HepG2 (cell line): ENCODE measurements around the gene METTL23. TPM values are rescaled to one million over a fixed set of nuclear protein-coding genes. Genes with fewer than 3 reads are reported as not detected.

Source experiments
- AHDC1 ChIP-seq: sonication (generic); formaldehyde crosslinking; IDR thresholded peaks from 2 replicates; pipeline ENCODE4 v1.5.1; 2020; ENCODE audit warnings: mild to moderate bottlenecking, missing genetic modification reagents, borderline replicate concordance
- CBFB ChIP-seq: sonication (generic); formaldehyde crosslinking; IDR thresholded peaks from 2 replicates; pipeline ENCODE4 v1.4.0; 2020; ENCODE audit warnings: missing genetic modification reagents
- ISL2 ChIP-seq: sonication (generic); formaldehyde crosslinking; IDR thresholded peaks from 2 replicates; pipeline ENCODE4 v1.5.0; 2020; ENCODE audit warnings: missing genetic modification reagents
- PITX1 ChIP-seq: sonication (generic); formaldehyde crosslinking; IDR thresholded peaks from 2 replicates; pipeline ENCODE4 v1.5.1; 2020; ENCODE audit warnings: mild to moderate bottlenecking, missing genetic modification reagents
- POLR2G ChIP-seq: fragments of 200-400 bp; formaldehyde crosslinking; IDR thresholded peaks from 2 replicates; pipeline ENCODE4 v1.6.1; 2018; ENCODE audit warnings: mild to moderate bottlenecking, low read depth, low read length, moderate library complexity
- SALL1 ChIP-seq: sonication (generic); formaldehyde crosslinking; IDR thresholded peaks from 2 replicates; pipeline ENCODE4 v1.8.0; 2022; ENCODE audit warnings: mild to moderate bottlenecking, missing genetic modification reagents
- SMAD3 ChIP-seq: sonication (generic); formaldehyde crosslinking; IDR thresholded peaks from 2 replicates; pipeline ENCODE4 v1.4.0; 2020; ENCODE audit warnings: missing genetic modification reagents
- ZIK1 ChIP-seq: sonication (generic); formaldehyde crosslinking; IDR thresholded peaks from 2 replicates; pipeline ENCODE4 v1.5.0; 2020; ENCODE audit warnings: mild to moderate bottlenecking, low read depth, missing genetic modification reagents, borderline replicate concordance
- ZNF580 ChIP-seq: IDR thresholded peaks from 2 replicates; pipeline ENCODE4 v1.6.1; 2016; ENCODE audit warnings: low read depth, borderline replicate concordance
- ZNF883 ChIP-seq: sonication (generic); formaldehyde crosslinking; IDR thresholded peaks from 2 replicates; pipeline ENCODE4 v1.5.1; 2020; ENCODE audit warnings: mild to moderate bottlenecking, missing genetic modification reagents; ENCODE audit errors: not compliant biosample characterization
- polyA plus RNA-seq, 8 experiments: library from polyadenylated mRNA; depleted of rRNA in 3 of 8; stranded (reverse) in 7 of 8; unstranded in 1 of 8; fragments of >200 nt; fragmentation: Illumina TruSeq in 4 of 8; extraction: Trizol in 4 of 8; gene quantifications; 2 replicates each; pipeline versions ENCODE4 v1.2.1 to v1.2.3, GENCODE V29; 2011 to 2016; ENCODE audit warnings: low read depth in 4 of 8, missing spikeins in 1 of 8, mixed read lengths in 1 of 8; ENCODE audit not compliant: insufficient read depth in 1 of 8
- total RNA-seq, 5 experiments: library from RNA; depleted of rRNA; stranded (reverse); fragments of >200 nt; fragmentation: Illumina TruSeq; extraction: Trizol; gene quantifications; 2 replicates each; pipeline ENCODE4 v1.2.3, GENCODE V29; 2016; ENCODE audit warnings: low read depth in 1 of 5
- TF ChIP-seq, protein P1 (sequence below): sonication (generic); formaldehyde crosslinking; IDR thresholded peaks from 2 replicates; pipeline ENCODE4 v1.5.0; 2020; ENCODE audit warnings: mild to moderate bottlenecking, missing genetic modification reagents
- TF ChIP-seq, protein P2 (sequence below): sonication (generic); formaldehyde crosslinking; IDR thresholded peaks from 2 replicates; pipeline ENCODE4 v1.8.0; 2022; ENCODE audit warnings: missing genetic modification reagents, mild to moderate bottlenecking, moderate library complexity, borderline replicate concordance
- TF ChIP-seq, protein P3 (sequence below): sonication (generic); formaldehyde crosslinking; IDR thresholded peaks from 2 replicates; pipeline ENCODE4 v1.4.0; 2020; ENCODE audit warnings: missing genetic modification reagents
- TF ChIP-seq, protein P4 (sequence below): IDR thresholded peaks from 2 replicates; pipeline ENCODE4 v1.6.1; 2016; ENCODE audit warnings: missing genetic modification reagents, missing compliant biosample characterization
- TF ChIP-seq, protein P5 (sequence below): IDR thresholded peaks from 2 replicates; pipeline ENCODE4 v1.6.1; 2016; ENCODE audit warnings: mild to moderate bottlenecking

METTL23 gene
- total and polyA plus RNA-seq, 2 of the 13 experiments (the other 11 are each of a cell fraction or from before 2014, with no cell fraction given): 39.9 to 104 TPM

DNA sequence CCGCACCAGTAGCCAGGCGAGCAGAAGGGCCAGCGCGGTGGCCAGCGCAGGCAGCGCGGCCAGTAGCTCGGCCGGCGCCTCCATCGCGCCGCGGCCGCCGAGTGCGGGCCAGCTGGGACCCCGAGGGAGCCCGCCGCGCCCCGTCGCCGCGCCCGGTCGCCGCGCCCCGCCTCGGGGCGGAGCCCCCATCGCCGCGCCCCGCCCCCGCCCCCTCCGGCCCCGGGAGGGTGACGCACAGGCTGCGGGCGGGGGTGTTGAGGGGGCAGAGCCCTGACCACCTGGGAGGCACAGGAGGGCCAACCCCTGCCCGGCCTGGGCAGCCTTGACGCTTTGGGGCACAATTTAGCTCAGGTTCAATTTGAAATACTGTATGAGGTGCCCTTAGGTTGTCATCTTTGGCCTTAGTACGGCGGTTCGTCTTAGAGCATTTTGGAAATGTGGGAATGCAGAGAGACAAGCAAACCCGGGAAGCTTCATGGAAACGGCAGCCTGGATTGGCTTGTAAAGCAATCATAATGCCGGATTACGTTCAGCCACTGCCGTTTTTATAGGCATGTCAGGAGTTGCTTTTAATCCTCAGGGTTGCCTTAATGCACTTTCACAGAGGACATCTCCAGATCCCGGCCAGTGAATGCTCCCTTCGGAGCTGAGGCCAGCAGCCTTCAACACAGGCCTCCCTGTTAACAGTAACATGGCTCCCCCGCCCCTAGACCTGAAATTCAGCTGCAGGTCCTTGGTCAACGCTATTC, 15.6 kb upstream of the METTL23 start, which contains the start of gene MXRA7 (continued):
- peak; percentile 40; the same call in 1 of the 2 replicates for TF ChIP-seq PITX1
- 0 out of 2 replicates have a peak, but pooled peaks have one; percentile 35 for TF ChIP-seq AHDC1 (CRISPR knock-in tag)
- 0 out of 2 replicates have a peak, but pooled peaks have one; percentile 50 for TF ChIP-seq SALL1 (CRISPR knock-in tag)
- TF ChIP-seq, protein P1, sequence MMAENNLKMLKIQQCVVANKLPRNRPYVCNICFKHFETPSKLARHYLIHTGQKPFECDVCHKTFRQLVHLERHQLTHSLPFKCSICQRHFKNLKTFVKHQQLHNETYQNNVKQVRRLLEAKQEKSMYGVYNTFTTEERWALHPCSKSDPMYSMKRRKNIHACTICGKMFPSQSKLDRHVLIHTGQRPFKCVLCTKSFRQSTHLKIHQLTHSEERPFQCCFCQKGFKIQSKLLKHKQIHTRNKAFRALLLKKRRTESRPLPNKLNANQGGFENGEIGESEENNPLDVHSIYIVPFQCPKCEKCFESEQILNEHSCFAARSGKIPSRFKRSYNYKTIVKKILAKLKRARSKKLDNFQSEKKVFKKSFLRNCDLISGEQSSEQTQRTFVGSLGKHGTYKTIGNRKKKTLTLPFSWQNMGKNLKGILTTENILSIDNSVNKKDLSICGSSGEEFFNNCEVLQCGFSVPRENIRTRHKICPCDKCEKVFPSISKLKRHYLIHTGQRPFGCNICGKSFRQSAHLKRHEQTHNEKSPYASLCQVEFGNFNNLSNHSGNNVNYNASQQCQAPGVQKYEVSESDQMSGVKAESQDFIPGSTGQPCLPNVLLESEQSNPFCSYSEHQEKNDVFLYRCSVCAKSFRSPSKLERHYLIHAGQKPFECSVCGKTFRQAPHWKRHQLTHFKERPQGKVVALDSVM: peak; percentile 92
- TF ChIP-seq, protein P2, sequence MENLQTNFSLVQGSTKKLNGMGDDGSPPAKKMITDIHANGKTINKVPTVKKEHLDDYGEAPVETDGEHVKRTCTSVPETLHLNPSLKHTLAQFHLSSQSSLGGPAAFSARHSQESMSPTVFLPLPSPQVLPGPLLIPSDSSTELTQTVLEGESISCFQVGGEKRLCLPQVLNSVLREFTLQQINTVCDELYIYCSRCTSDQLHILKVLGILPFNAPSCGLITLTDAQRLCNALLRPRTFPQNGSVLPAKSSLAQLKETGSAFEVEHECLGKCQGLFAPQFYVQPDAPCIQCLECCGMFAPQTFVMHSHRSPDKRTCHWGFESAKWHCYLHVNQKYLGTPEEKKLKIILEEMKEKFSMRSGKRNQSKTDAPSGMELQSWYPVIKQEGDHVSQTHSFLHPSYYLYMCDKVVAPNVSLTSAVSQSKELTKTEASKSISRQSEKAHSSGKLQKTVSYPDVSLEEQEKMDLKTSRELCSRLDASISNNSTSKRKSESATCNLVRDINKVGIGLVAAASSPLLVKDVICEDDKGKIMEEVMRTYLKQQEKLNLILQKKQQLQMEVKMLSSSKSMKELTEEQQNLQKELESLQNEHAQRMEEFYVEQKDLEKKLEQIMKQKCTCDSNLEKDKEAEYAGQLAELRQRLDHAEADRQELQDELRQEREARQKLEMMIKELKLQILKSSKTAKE (CRISPR knock-in tag): no peak
- TF ChIP-seq, protein P3, sequence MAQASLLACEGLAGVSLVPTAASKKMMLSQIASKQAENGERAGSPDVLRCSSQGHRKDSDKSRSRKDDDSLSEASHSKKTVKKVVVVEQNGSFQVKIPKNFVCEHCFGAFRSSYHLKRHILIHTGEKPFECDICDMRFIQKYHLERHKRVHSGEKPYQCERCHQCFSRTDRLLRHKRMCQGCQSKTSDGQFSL (CRISPR knock-in tag): peak; percentile 24; the same call in 1 of the 2 replicates
- TF ChIP-seq, protein P4, sequence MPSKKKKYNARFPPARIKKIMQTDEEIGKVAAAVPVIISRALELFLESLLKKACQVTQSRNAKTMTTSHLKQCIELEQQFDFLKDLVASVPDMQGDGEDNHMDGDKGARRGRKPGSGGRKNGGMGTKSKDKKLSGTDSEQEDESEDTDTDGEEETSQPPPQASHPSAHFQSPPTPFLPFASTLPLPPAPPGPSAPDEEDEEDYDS: 0 out of 2 replicates have a peak, but pooled peaks have one; percentile 11
- 0 out of 2 replicates have a peak, but pooled peaks have one; percentile 15 for TF ChIP-seq ISL2 (CRISPR knock-in tag)
- TF ChIP-seq ZNF883: no peak
- no peak for TF ChIP-seq POLR2G
- TF ChIP-seq CBFB (CRISPR knock-in tag): 0 out of 2 replicates have a peak, but pooled peaks have one; percentile 37
- TF ChIP-seq ZNF580: peak; percentile 62; the same call in 1 of the 2 replicates
- TF ChIP-seq SMAD3: no peak
- TF ChIP-seq ZIK1 (CRISPR knock-in tag): 0 out of 2 replicates have a peak, but pooled peaks have one; percentile 24
- TF ChIP-seq, protein P5, sequence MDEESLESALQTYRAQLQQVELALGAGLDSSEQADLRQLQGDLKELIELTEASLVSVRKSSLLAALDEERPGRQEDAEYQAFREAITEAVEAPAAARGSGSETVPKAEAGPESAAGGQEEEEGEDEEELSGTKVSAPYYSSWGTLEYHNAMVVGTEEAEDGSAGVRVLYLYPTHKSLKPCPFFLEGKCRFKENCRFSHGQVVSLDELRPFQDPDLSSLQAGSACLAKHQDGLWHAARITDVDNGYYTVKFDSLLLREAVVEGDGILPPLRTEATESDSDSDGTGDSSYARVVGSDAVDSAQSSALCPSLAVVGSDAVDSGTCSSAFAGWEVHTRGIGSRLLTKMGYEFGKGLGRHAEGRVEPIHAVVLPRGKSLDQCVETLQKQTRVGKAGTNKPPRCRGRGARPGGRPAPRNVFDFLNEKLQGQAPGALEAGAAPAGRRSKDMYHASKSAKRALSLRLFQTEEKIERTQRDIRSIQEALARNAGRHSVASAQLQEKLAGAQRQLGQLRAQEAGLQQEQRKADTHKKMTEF (CRISPR knock-in tag): peak; percentile 32; the same call in 1 of the 2 replicates
